Gastrocnemius medialis (tissue), 4 donors: ENCODE measurements around the gene NLRC4.

Source experiments
- CTCF ChIP-seq, 5 experiments: fragments of 450-650 bp in 3 of 5; fragments of 200-600 bp in 2 of 5; sonication (generic) in 2 of 5; IDR thresholded peaks in 4 of 5; conservative IDR thresholded peaks in 1 of 5; 1 replicate in 4 of 5; 2 replicates in 1 of 5; pipeline ENCODE4 v1.5.1; 2016 to 2019; ENCODE audit warnings: antibody characterized with exemption in 5 of 5, mild to moderate bottlenecking in 3 of 5, moderate library complexity in 3 of 5
- POLR2A ChIP-seq, 2 donors: fragments of 450-650 bp; IDR thresholded peaks; one replicate each; pipeline ENCODE4 v1.6.1; 2017; ENCODE audit warnings: antibody characterized with exemption in 2 of 2, mild to moderate bottlenecking in 2 of 2, moderate library complexity in 2 of 2

DNA sequence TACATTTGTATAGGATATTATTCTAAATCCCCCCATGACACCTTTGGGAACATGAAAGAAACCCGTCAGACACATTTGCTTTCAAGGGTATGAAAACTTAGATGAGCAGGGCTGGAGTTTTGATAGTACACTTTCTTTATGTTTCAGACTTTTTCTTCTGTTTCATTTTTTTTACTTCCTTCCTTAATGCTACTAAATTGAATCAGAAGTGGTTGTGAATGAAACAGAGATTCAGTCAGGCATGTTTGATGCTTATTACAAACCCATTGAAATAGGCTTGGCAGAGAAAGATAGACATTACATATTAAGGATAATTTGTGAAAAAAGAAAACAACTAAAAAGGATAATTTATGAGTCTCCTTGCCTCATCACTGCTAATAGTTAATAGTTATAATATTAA lies 72.3 kb downstream of the NLRC4 start:
- no peak for TF ChIP-seq CTCF (IDR thresholded peaks at IDR 0.05 in 4 of 5, conservative IDR thresholded peaks at IDR 0.05 in 1 of 5)
- no peak for TF ChIP-seq POLR2A (IDR thresholded peaks at IDR 0.05)
